GM12878 (cell line): Measurements from ENCODE around the gene PROX1. TPM values are rescaled to one million over a fixed set of nuclear protein-coding genes. Genes with fewer than 3 reads are reported as not detected.

Experiments used
- ATAC-seq: fragments of 200-7000 bp; cut with Tn5 transposase; 3 replicates; pipeline ENCODE4 v1.9.1; 2020; ENCODE audit warnings: mild to moderate bottlenecking, moderate library complexity
- BruUV-seq: library from RNA; stranded (reverse); fragments of 400-500 nt; replicated peaks from 2 replicates; lab custom pipeline; 2021; lab: Mats Ljungman, UMichigan
- CTCF ChIA-PET: fragments of 300-600 bp; sonication (Branson Sonifier 250); formaldehyde crosslinking; extraction: SDS; loops from one replicate; lab custom pipeline; 2021; ENCODE audit warnings: inconsistent platforms; lab: Yijun Ruan, JAX
- POLR2A ChIA-PET: fragments of 350-600 bp; formaldehyde crosslinking; extraction: SDS; loops from one replicate; lab custom pipeline; 2021; ENCODE audit warnings: inconsistent platforms; lab: Charles Lee
- RAD21 ChIA-PET: fragments of 300-600 bp; sonication (Branson Sonifier 250); formaldehyde crosslinking; loops from one replicate; lab custom pipeline; 2023; ENCODE audit warnings: antibody characterized with exemption; ENCODE audit not compliant: unreplicated experiment; lab: Charles Lee
- SMC1A ChIA-PET: fragments of 300-600 bp; sonication (Branson Sonifier 250); formaldehyde crosslinking; loops from one replicate; lab custom pipeline; 2023; ENCODE audit not compliant: unreplicated experiment, uncharacterized antibody; lab: Charles Lee
- DNase-seq: peaks from one replicate; pipeline ENCODE4 v3.0.0-alpha.2; 2011; ENCODE audit warnings: low read depth, low spot score
- FAIRE-seq: peaks from 3 replicates; lab custom pipeline; 2011; peaks lifted over from hg19 to GRCh38; lab: Jason Lieb, UNC
- H2AFZ ChIP-seq: 2 replicates; pipeline ENCODE4 v1.6.0; 2011; ENCODE audit warnings: low read depth, low read length, control low read depth; ENCODE audit not compliant: control insufficient read depth
- H3K27ac ChIP-seq: 2 replicates; pipeline ENCODE4 v1.5.1; 2011; ENCODE audit warnings: control low read depth; ENCODE audit not compliant: control insufficient read depth, insufficient read depth
- H3K27me3 ChIP-seq, 2 experiments: replicated peaks in 1 of 2; 2 replicates each; pipeline versions ENCODE4 v1.6.0 to v1.6.1; 2011; ENCODE audit warnings: low read length in 1 of 2; ENCODE audit not compliant: control insufficient read depth in 2 of 2, insufficient read depth in 2 of 2
- H3K36me3 ChIP-seq, 2 experiments: 2 replicates each; pipeline ENCODE4 v1.5.1; 2011; ENCODE audit warnings: low read length in 1 of 2; ENCODE audit not compliant: control insufficient read depth in 2 of 2, insufficient read depth in 2 of 2
- H3K4me1 ChIP-seq: 2 replicates; pipeline ENCODE4 v1.6.1; 2011; ENCODE audit warnings: mild to moderate bottlenecking, low read length, moderate library complexity, mixed read lengths; ENCODE audit not compliant: control insufficient read depth, insufficient read depth
- H3K4me2 ChIP-seq: 2 replicates; pipeline ENCODE4 v1.6.0; 2011; ENCODE audit warnings: control low read depth; ENCODE audit not compliant: control insufficient read depth, insufficient read depth
- H3K4me3 ChIP-seq: fragments of 200-600 bp; sonication (generic); 2 replicates; pipeline ENCODE4 v1.5.1; 2016
- H3K79me2 ChIP-seq: 2 replicates; pipeline ENCODE4 v1.6.0; 2011; ENCODE audit warnings: low read length; ENCODE audit not compliant: control insufficient read depth, insufficient read depth
- H3K9ac ChIP-seq: 2 replicates; pipeline ENCODE4 v1.8.0; 2011; ENCODE audit warnings: low read length, control low read depth, mixed read lengths; ENCODE audit not compliant: control insufficient read depth, insufficient read depth
- H3K9me3 ChIP-seq: replicated peaks from 3 replicates; pipeline ENCODE4 v1.5.1; 2011; ENCODE audit warnings: mild to moderate bottlenecking, low read length; ENCODE audit not compliant: control insufficient read depth, insufficient read depth
- H4K20me1 ChIP-seq: 2 replicates; pipeline ENCODE4 v1.6.0; 2011; ENCODE audit not compliant: control insufficient read depth, insufficient read depth
- BHLHE40 ChIP-seq, 2 experiments: fragments of 450-650 bp in 1 of 2; IDR thresholded peaks; 2 replicates each; pipeline ENCODE4 v1.6.1; 2011 to 2017; ENCODE audit warnings: low read depth in 2 of 2, borderline replicate concordance in 1 of 2, improper control_type of control experiment in 1 of 2, low read length in 1 of 2, mild to moderate bottlenecking in 1 of 2
- EP300 ChIP-seq, 2 experiments: fragments of 150-350 bp in 1 of 2; IDR thresholded peaks; 2 replicates each; pipeline ENCODE4 v1.6.1; 2011 to 2012; ENCODE audit warnings: low read depth in 2 of 2, low read length in 2 of 2, borderline replicate concordance in 1 of 2, improper control_type of control experiment in 1 of 2, inconsistent platforms in 1 of 2; ENCODE audit not compliant: control insufficient read depth in 1 of 2
- FOXK2 ChIP-seq: fragments of 450-650 bp; IDR thresholded peaks from 2 replicates; pipeline ENCODE4 v1.6.1; 2017; ENCODE audit warnings: mild to moderate bottlenecking, moderate library complexity
- KDM1A ChIP-seq: fragments of 200-600 bp; sonication (generic); IDR thresholded peaks from 2 replicates; pipeline ENCODE4 v1.6.1; 2016; ENCODE audit warnings: borderline replicate concordance
- LARP7 ChIP-seq: fragments of 450-650 bp; IDR thresholded peaks from 2 replicates; pipeline ENCODE4 v1.6.1; 2017; ENCODE audit warnings: mild to moderate bottlenecking
- SMC3 ChIP-seq: IDR thresholded peaks from 2 replicates; pipeline ENCODE4 v1.6.1; 2011; ENCODE audit warnings: low read length, improper control_type of control experiment, borderline replicate concordance
- SPI1 ChIP-seq: IDR thresholded peaks from 2 replicates; pipeline ENCODE4 v1.6.1; 2011; ENCODE audit warnings: low read depth, mild to moderate bottlenecking, low read length, moderate library complexity, borderline replicate concordance; ENCODE audit not compliant: insufficient read depth
- WGBS: methylation state at CpG from one replicate; pipeline ENCODE4 v1.1.6; 2016; ENCODE audit warnings: low lambda C conversion rate; ENCODE audit not compliant: insufficient replicate concordance, insufficient coverage; ENCODE audit errors: missing lambda C conversion rate; 5-methylcytosine and 5-hydroxymethylcytosine counted together
- in situ Hi-C: fragments of 300-500 bp; cut with MboI; formaldehyde crosslinking; loops from 9 replicates; pipeline ENCODE4 v1.14.3; 2018; ENCODE audit warnings: mixed read lengths
- intact Hi-C: fragments of 100-400 bp; cut with micrococcal nuclease; formaldehyde crosslinking; loops from one replicate; pipeline ENCODE4 v1.14.2; 2022; ENCODE audit not compliant: unreplicated experiment
- polyA plus RNA-seq, 11 experiments: library from polyadenylated mRNA; depleted of rRNA in 4 of 11; unstranded in 6 of 11; stranded (reverse) in 5 of 11; fragments of >200 nt; fragmentation: Nextera tagmentation in 4 of 11; fragmentation: Illumina TruSeq in 1 of 11; extraction: Ambion mirVana in 4 of 11; extraction: Trizol in 1 of 11; gene quantifications; 1 replicate in 1 of 11; 2 replicates in 10 of 11; pipeline versions ENCODE4 v1.2.1 to v1.2.3, GENCODE V29; 2011 to 2016; ENCODE audit warnings: inconsistent platforms in 2 of 11, missing spikeins in 2 of 11, low read depth in 1 of 11
- total RNA-seq, 4 experiments: library from RNA; depleted of rRNA in 3 of 4; stranded (reverse); fragments of >200 nt in 3 of 4; fragmentation: Illumina TruSeq in 1 of 4; extraction: Trizol in 1 of 4; gene quantifications; 2 replicates each; pipeline versions ENCODE4 v1.2.1 to v1.2.3, GENCODE V29; 2013 to 2021
- TF ChIP-seq, protein P1 (sequence below): fragments of 150-350 bp; IDR thresholded peaks from 2 replicates; pipeline ENCODE4 v1.6.1; 2016; ENCODE audit warnings: low read depth, low read length
- TF ChIP-seq, protein P2 (sequence below): fragments of 150-350 bp; IDR thresholded peaks from 2 replicates; pipeline ENCODE4 v1.6.1; 2014; ENCODE audit warnings: mild to moderate bottlenecking, low read depth, low read length

Gene PROX1
- total and polyA plus RNA-seq, 10 of the 15 experiments (the other 5 are each of a cell fraction or from before 2014, with no cell fraction given) = under 0.01 to 0.44 (median 0.03) TPM; not detected in 4

DNA sequence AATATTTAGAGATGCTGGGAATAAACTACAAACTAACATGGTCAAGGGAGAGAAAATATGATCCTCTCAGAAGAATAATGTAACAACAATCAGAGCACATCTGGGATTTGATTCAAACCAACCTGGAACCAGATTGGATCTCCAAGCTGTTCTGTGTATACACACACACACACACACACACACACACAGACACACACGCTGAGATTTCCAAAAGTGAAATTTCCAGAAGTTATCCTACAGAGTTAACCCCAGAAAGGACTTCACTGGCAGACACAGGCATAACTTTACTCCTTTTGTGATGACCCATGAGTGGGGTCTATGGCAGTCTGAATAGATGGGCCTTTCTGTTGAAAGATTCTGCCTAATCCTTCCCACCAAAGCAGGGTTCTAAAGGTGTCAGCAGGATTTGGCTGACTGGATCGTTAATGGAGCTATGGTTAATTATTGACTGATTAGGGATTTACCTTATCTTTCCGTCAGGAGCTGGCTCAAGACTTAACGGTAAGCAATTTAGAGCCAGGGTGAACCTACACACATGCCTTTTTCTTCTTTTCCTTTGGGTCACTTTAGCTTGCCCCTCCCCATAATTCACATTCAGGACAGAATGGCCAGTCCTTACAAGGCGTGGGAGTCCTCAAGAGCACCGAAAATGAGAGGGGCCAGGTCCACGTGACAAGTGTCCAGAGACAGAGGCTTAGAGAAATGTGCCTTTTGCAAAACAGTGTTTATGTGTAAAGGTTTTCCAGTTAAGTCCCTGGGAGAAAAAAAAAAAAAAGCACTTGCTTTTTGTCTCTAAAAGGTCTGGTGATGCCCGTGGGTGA is 10.9 kb upstream of the PROX1 start (continued):
- TF ChIP-seq, protein P1, sequence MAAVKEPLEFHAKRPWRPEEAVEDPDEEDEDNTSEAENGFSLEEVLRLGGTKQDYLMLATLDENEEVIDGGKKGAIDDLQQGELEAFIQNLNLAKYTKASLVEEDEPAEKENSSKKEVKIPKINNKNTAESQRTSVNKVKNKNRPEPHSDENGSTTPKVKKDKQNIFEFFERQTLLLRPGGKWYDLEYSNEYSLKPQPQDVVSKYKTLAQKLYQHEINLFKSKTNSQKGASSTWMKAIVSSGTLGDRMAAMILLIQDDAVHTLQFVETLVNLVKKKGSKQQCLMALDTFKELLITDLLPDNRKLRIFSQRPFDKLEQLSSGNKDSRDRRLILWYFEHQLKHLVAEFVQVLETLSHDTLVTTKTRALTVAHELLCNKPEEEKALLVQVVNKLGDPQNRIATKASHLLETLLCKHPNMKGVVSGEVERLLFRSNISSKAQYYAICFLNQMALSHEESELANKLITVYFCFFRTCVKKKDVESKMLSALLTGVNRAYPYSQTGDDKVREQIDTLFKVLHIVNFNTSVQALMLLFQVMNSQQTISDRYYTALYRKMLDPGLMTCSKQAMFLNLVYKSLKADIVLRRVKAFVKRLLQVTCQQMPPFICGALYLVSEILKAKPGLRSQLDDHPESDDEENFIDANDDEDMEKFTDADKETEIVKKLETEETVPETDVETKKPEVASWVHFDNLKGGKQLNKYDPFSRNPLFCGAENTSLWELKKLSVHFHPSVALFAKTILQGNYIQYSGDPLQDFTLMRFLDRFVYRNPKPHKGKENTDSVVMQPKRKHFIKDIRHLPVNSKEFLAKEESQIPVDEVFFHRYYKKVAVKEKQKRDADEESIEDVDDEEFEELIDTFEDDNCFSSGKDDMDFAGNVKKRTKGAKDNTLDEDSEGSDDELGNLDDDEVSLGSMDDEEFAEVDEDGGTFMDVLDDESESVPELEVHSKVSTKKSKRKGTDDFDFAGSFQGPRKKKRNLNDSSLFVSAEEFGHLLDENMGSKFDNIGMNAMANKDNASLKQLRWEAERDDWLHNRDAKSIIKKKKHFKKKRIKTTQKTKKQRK = no peak
- TF ChIP-seq, all 136 proteins: peak for 0

DNA sequence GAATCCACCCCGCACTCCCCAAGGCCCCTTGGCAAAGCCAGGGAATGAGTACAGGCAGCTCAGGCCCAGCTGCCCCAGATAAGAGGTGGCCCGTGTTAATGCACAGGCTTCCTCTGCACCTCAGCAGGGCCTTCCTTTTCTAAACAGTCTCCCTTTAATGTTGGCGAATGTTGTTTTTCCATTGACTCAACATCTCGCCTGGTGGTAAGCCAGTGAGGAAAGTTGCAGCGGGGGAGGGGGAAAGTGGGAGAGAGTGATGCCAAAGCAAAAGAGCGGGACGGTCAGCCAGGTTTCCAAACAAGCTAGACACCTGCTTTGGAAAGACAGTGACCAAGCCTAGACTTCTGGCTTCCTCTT is 10.3 kb upstream of the PROX1 start:
- H4K20me1 ChIP-seq = no peaks in the 10 kb centered on the region
- H3K79me2 ChIP-seq = no peaks in the 10 kb centered on the region
- FAIRE-seq = no peak
- H3K4me3 ChIP-seq = no peak overlapping the region
- no peak overlapping the region for H3K4me2 ChIP-seq
- no TSS peak for BruUV-seq
- intact Hi-C loops = no loop called here
- H3K27me3 ChIP-seq = peaks cover 2 to 4% of the 10 kb centered on the region in 2 experiments
- in situ Hi-C loops = no loop called here
- POLR2A ChIA-PET = no interaction called here
- no peak overlapping the region for H3K27ac ChIP-seq
- H3K9me3 ChIP-seq = no peaks in the 10 kb centered on the region
- H3K9ac ChIP-seq = no peak overlapping the region
- H3K36me3 ChIP-seq = no peaks in the 10 kb centered on the region
- CTCF ChIA-PET = no interaction called here
- SMC1A ChIA-PET = no interaction called here
- no peaks in the 10 kb centered on the region for H3K4me1 ChIP-seq
- TF ChIP-seq, protein P2, sequence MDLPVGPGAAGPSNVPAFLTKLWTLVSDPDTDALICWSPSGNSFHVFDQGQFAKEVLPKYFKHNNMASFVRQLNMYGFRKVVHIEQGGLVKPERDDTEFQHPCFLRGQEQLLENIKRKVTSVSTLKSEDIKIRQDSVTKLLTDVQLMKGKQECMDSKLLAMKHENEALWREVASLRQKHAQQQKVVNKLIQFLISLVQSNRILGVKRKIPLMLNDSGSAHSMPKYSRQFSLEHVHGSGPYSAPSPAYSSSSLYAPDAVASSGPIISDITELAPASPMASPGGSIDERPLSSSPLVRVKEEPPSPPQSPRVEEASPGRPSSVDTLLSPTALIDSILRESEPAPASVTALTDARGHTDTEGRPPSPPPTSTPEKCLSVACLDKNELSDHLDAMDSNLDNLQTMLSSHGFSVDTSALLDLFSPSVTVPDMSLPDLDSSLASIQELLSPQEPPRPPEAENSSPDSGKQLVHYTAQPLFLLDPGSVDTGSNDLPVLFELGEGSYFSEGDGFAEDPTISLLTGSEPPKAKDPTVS = no peak
- no peak for TF ChIP-seq EP300 (IDR thresholded peaks at IDR 0.05; ENCODE audit: borderline replicate concordance in 1 of 2, control insufficient read depth in 1 of 2, low read depth in 2 of 2, low read length in 2 of 2)
- no peak for TF ChIP-seq SPI1
- no peak for TF ChIP-seq KDM1A
- TF ChIP-seq SMC3 = no peak
- TF ChIP-seq FOXK2 = no peak
- no peak for TF ChIP-seq BHLHE40 (IDR thresholded peaks at IDR 0.05; ENCODE audit: borderline replicate concordance in 1 of 2, low read depth in 2 of 2, low read length in 1 of 2)
- TF ChIP-seq LARP7 = no peak
- TF ChIP-seq, protein P1 = no peak
- RAD21 ChIA-PET = no interaction called here
- no peak for ATAC-seq
- no peak overlapping the region for H2AFZ ChIP-seq
- DNase-seq = no peak
- 18% methylated on average over 7 of the region's 7 CpGs for WGBS
